Sciatic nerve (tissue), 2 donors: Measurements from ENCODE around the gene C2orf76. TPM values are rescaled to one million over a fixed set of nuclear protein-coding genes. Genes with fewer than 3 reads are reported as not detected.
"Not testable (repeated sequence)": the region's sequence is repeated elsewhere in the genome, so short reads cannot be mapped to it uniquely, and the experiment has no call there.

Experiments used
- ATAC-seq: fragments of 200-7000 bp; cut with Tn5 transposase; one replicate; pipeline ENCODE4 v1.9.1; 2020; ENCODE audit warnings: mild to moderate bottlenecking, moderate library complexity
- DNase-seq: peaks from one replicate; pipeline ENCODE4 v3.0.0-alpha.2; 2020; ENCODE audit warnings: low spot score
- intact Hi-C: fragments of 100-400 bp; cut with DNase I; formaldehyde crosslinking; loops from one replicate; pipeline ENCODE4 v1.14.2; 2022
- total RNA-seq: library from RNA; stranded (reverse); fragmentation: NEBNext Ultra II Directional; extraction: Animal tissue kit (Norgen Biotek cat#: 25700); gene quantifications from one replicate; pipeline ENCODE4 v1.2.1, GENCODE V29; 2021
- donor health status: DM: no; HTN: no; CAD: no.
- donor health status: DM: no; HTN: no; CAD: no.

Gene C2orf76
- total RNA-seq, 1 donor from 2014 or later: 17.6 TPM

- no peak for DNase-seq
- no peak for ATAC-seq
- intact Hi-C loops: no loop called here
Measured at GRCh38 chr2:119383410-119384140, 16.9 kb upstream of the C2orf76 start.

- no peak for DNase-seq
- ATAC-seq: no peak
- intact Hi-C loops: no loop called here
Measured at GRCh38 chr2:119378566-119378965, 11.9 kb upstream of the C2orf76 start.

DNA sequence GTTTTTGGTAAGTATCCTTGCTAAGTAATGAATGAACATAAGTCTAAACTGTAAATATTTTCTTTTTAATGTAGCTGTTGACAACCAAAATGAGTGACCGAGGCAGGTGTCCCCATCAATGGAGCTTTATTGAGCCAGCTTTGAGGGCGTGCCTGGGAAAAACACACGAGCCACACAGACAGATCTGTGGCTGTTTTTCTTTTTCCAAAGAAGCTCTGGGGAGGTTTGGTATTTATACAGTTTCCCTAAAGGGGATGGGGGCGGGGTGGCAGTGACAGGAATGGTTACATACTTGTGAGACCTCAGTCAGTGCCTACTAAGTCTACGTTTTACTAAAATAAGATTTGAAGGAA lies 11.3 kb upstream of the C2orf76 start:
- ATAC-seq (no peak), DNase-seq (no peak)
- intact Hi-C loops: no loop called here

- intact Hi-C loops: no loop called here
- ATAC-seq (peak; percentile 62), DNase-seq (no peak)
Measured at GRCh38 chr2:119377294-119377992, 10.8 kb upstream of the C2orf76 start.

DNA sequence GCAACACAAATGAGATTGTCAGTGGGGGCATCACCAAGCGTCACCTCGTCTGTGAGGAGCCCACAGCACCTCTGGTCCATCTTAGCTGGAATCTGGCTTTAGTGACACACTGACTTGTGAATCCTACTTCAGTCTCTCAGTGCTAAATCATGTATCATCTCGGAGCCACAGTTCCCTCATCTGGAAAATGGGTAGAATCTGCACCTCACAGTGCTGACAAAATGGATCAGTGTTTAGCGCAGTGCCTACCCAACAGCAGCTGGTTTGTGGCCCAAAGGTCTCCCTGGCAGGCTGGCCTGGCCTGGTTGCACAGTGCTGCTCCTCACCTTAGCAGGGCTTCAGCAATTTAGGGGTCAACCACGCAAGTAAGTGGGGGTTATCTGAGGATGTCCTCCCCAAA lies 10.2 kb upstream of the C2orf76 start:
- intact Hi-C loops: no loop called here
- ATAC-seq (no peak), DNase-seq (no peak)

DNA sequence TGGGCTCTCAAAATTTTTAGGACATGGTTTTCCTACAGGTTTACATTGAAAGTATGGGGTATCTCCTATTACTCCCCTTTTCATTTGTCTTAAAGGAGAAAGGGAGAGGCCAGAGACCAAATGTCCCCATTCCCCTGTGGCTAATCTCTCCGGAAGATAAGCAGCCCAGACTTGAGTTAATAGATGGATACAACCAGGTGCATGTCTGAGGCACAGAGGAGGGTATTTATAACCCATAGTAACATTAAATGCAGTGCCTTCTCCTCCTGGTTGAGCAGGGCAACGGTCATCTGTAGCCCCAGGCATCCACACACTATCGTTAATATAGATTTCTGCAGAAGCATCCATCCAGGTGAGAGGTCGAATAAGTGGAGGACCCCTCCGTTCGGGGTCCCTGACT lies 9.8 kb upstream of the C2orf76 start:
- ATAC-seq, DNase-seq, intact Hi-C loops: not testable (repeated sequence)

GRCh38 chr2:119373907-119374745 lies 7.5 kb upstream of the C2orf76 start:
- intact Hi-C loops, ATAC-seq, DNase-seq: not testable (repeated sequence)

DNA sequence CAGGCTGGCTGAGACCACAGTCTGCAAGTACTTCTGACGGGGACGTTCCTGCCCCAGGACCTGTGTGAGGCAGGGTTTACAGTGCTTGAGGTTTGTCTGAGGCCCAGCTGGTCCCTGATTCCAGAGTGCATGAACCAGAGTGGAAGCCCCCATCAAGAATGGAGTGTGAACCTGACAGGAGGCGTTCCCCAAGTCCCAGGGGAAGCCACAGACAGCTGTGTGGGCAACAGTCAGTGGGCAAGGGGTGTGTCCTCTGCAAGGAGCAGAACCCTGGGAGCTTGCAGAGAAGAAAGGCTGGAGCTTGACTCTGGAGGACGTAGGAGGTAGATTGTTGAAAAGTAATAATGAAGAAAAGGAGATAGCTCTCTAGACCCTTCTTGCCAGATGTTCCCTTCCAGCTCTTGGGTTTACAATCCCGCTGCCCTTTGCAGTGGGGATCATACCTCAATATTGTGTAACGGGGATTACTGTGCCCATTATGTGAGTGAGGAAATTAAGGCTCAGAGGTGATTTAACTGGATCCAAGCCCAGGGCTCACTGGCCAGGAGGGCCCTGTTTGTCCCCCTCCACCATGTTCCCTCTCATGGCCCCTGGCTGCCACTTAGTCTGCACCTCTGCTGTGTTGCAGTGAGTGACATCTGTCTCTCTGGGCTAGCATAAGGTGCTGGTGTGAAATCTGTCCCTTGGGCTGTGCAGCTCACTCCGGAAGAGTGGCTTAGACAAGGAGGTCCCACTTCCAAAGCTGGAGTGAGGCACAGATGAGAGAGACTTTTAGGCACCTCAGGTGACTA lies 6.3 kb upstream of the C2orf76 start:
- intact Hi-C loops: no loop called here
- no peak for DNase-seq
- no peak for ATAC-seq

DNA sequence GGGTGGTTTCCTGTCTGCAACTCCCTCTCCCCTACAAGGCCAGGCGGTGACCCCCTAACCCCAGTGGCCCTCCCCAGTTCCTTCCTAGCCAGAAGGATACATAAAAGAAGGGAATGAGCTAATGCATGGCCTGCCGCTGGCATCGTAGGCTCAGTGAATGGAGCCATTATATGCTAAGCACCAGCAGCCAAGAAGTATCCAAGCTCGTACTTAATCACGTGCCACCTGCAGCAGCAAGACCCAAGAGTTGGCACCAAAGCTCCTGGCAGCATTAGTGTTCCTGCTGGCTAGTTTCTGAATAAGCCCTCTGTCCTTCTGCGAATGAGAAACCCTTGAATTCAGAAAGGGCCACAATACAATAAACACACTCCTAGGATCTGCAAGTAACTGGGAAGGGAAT lies 4.5 kb upstream of the C2orf76 start:
- ATAC-seq (no peak), DNase-seq (no peak)
- intact Hi-C loops: no loop called here

DNA sequence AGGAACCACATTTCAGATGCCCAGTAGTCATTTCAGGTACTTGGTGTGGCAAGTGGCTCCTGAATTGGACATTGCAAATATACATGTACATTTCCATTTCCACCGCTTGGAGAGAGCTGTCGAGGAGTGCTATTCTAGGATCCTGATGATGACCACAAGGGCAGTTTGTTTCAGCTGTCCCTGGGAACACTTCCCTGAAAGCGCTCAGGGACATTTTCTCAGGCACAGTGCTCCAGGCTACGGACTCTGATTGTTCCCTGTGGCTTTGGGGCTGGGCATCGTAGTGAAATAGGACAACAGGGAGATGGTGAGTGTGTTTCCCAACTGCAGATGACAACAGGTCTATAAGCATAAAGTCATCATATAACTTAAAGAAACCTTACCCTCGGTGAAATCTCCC lies 3.2 kb upstream of the C2orf76 start:
- no peak for DNase-seq
- ATAC-seq: no peak
- intact Hi-C loops: no loop called here

- intact Hi-C loops: no loop called here
- DNase-seq (peak; percentile 74), ATAC-seq (peak; percentile 53)
Measured at GRCh38 chr2:119367472-119368099, 952 bp upstream of the C2orf76 start.

DNA sequence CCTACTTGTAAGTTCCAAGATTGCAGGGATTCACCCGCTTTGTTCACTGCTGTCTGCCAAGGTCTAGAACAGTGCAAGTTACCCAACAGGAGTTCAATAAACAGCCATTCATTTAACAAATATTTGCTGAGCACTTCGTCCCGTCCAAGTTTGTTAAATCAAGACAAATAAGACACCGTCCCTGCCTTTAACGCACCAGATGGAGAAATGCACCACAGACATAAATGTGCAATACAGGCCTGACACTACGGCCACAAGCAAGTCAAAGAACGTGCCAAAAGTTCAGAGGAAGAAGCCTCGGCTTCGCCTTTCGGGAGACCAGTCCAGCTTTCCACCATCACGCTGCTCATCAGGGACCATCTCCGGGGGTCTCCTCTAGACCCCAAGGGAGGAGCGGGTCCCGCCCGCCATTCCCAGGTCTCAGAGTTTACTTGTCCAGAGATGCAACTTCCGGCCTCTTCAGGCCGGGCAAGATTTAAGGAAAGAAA lies 429 bp downstream of the C2orf76 start:
- no peak for DNase-seq
- intact Hi-C loops: no loop called here
- peak; percentile 18 for ATAC-seq

DNA sequence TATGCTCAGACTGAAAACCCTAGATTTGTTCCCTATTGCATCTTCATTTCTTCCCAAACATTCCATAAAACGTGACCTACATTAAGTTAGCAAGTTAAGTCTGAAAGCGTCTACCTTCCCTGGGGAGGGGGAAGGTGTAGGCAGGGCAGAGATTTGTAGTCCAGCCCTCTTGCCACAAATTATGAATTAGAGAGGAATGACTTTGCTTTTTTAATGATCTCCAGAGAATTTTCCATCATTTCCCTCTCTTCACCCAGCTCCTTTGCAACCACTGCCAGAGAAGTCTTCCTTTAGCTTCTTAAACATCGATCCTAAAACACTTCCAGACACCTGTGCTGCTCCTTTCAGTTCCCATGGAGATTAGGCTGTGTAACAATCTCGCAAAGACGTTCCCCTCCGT lies 1.2 kb downstream of the C2orf76 start:
- intact Hi-C loops: no loop called here
- DNase-seq (no peak), ATAC-seq (no peak)

- intact Hi-C loops: no loop called here
- ATAC-seq (no peak), DNase-seq (no peak)
Measured at GRCh38 chr2:119364798-119365197, 1.8 kb downstream of the C2orf76 start.

GRCh38 chr2:119360423-119360966 lies 6.1 kb downstream of the C2orf76 start:
- no peak for ATAC-seq
- no peak for DNase-seq
- intact Hi-C loops: no loop called here

GRCh38 chr2:119359774-119360173 lies 6.9 kb downstream of the C2orf76 start:
- ATAC-seq: no peak
- DNase-seq: no peak
- intact Hi-C loops: no loop called here

DNA sequence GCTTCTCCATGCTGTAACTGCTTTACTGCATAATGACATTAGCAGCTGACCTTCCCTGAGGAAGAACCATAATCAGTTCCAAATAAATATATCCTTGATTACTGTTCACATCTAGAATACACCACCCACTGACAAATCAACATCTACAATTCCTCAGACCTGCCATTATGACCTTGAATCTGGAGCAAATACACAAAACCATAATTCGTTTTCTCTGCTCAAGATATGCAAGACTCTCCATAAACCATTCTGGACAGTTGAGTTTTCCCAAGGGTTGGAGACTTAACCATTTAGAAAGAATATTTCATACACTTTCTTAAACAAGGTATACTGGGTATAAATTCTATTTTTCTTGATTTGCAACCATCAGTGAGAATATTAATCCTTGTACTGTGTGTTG lies 11.8 kb downstream of the C2orf76 start:
- intact Hi-C loops: no loop called here
- ATAC-seq: no peak
- DNase-seq: no peak

- DNase-seq (no peak), ATAC-seq (no peak)
- intact Hi-C loops: no loop called here
Measured at GRCh38 chr2:119352357-119352756, 14.3 kb downstream of the C2orf76 start.
